NCI-H82 (cell line): ENCODE measurements around the gene CENPM.

Experiments used
- DNase-seq: peaks from one replicate; lab custom pipeline; 2025; lab: John Stamatoyannopoulos, UW

Gene CENPM, protein sequence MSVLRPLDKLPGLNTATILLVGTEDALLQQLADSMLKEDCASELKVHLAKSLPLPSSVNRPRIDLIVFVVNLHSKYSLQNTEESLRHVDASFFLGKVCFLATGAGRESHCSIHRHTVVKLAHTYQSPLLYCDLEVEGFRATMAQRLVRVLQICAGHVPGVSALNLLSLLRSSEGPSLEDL

GRCh38 chr22:41946629-41947423, at the start of gene CENPM:
CENPM (minus strand) TSS chr22:41947152; CDS start chr22:41947076, 76 bp downstream.
- peak; percentile 98 for DNase-seq

DNA sequence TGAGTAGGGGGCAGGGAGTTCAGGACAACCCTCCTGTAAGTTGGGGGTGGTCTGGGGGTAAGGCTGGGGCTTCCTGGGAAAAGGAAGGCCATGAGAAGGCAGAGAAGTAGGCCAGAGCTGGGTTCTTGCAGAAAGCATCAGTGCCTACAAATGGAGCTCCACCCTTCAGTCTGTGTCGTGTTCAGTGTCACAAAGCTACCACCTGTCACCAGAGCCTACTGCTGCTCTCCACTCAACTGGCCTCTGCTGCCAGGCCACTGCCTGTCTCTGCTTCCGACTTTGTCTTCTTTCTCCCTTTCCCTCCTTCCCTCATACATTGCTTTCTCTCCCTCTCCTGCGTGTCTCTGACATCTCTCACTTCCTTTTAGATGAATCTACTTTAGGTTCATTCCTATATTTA, 48.3 kb upstream of the CENPM start:
- DNase-seq = peak; percentile 4

- DNase-seq = no peak
Measured at GRCh38 chr22:41992496-41992895, 45.5 kb upstream of the CENPM start.

- DNase-seq = no peak
Measured at GRCh38 chr22:41991111-41991510, 44.2 kb upstream of the CENPM start.

DNA sequence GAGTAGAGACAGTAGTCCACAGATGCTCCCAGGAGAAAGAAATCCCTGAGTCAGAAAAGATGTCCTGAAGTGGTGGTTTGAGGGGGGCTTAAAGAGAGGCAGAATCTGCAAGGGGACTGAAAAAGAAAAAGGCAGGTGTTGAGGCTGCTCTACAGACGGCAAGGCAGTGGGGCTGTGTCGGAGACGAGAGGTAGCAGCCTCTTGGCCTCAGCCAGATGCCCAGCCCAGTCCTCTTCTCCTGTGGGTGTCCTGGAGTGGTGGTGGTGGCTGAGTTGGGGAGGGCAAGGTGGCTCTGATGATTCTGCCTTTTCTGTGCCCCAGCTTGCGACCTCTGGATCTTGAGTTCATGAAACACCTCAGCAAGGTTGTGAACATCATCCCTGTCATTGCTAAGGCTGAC, 42.3 kb upstream of the CENPM start:
- no peak for DNase-seq

- DNase-seq = no peak
Measured at GRCh38 chr22:41987276-41987675, 40.3 kb upstream of the CENPM start.

GRCh38 chr22:41983513-41984405, 36.8 kb upstream of the CENPM start:
- DNase-seq = no peak

GRCh38 chr22:41982865-41983264, 35.9 kb upstream of the CENPM start:
- DNase-seq = no peak

DNA sequence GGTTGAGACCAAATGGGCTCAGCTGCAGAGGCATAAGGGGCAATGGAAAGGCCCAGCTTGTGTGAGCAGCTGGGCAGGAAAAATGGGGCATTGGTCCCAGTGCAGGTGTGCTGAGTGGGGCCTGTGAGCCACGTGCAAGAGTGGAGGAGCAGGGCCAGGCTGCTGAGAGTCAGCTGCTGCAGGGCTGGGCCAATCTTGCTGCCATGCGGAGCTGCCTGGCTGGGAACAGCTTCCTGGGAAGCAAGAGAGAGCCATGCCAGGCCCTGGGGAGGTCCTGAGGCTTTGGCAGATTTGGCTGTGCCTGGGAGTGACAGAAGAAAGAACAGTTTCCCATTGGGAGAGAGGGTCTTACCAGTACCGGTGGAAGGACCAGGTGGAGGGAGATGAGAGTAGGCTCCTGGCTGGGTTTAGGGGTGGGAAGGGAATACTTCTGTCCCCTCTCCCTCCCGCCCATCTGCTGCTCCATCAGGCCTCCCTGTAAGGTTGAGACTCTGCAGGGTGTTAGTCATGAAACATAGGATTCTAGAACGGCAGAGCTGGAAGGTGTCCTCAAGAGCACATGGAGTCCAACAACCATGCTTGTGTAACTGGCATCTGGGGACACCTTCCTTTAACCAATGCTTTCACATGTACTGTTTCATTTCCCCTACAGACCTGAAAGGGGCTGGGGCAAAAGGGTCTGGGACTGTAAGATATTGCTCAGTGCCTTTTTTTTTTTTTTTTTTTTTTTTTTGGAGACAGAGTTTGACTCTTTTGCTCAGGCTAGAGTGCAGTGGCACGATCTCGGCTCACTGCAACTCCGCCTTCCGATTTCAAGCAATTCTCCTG, 32.7 kb upstream of the CENPM start:
- no peak for DNase-seq

DNA sequence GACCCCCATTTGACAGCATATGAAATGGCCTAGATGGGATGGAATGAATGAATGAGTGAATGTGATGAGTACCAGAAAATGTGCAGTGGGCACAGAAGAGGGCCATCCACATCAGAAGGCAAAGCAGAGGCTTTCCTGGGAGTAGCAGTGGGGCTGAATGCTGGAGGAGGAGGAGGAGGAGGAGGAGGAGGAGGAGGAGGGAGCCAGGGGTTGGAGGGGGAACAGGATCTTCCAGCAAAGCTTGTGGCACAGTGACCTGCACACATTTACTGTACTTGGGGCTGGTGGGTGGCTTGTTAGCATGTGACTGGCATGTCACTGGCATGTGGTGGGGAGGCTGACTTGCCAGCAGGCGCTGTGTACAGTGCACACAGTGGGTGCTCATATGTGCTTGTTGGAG, 31.8 kb upstream of the CENPM start:
- DNase-seq = no peak

- peak; percentile 24 for DNase-seq
Measured at GRCh38 chr22:41976961-41977566, 30.1 kb upstream of the CENPM start.

- peak; percentile 31 for DNase-seq
Measured at GRCh38 chr22:41976070-41976901, 29.3 kb upstream of the CENPM start.

GRCh38 chr22:41975299-41976069, 28.5 kb upstream of the CENPM start:
- no peak for DNase-seq

DNA sequence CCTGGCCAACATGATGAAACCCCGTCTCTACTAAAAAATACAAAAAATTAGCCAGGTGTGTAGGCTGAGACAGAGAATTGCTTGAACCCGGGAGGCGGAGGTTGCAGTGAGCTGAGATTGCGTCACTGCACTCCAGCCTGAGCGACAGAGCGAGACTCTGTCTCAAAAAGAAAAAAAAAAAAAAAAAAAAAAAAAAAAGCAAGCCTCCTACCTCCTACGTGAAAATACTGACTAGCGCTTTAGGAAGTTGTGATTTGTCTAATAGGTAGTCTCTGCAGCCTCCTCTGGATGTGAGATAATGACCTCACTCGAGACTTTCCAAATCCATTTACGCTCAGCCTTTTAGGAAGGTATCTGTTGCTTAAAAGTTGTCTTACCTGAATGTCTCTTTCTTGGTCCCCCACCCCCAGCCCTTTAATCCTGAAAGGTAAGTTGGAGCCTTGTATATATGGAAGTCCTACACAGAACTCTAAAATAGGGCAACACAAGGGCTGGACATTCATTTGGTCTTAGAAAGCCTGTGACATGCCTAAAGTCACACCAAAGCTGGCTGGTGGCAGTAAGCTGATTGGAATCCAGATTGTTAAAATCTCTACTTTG, 27.8 kb upstream of the CENPM start:
- no peak for DNase-seq

DNA sequence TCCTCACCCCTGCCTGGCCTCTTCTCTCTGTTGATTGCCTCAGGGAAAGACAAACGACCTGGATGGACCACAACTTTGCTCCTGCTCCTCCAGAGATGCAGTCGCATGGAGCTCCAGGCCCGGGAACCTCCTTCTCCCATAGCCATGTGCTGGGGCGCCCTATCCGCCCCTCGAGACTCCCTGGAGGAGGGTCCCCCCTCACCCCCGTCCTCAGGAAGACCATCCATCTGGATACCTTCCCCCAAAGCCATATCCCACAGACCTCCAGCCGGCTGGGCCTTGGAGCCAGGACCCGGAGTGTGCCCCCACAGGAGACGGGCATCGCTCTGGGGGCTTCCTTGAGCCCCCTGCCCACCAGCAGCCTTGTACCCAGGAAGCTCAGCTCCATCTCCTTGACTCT, 24.5 kb upstream of the CENPM start:
- DNase-seq = no peak

DNA sequence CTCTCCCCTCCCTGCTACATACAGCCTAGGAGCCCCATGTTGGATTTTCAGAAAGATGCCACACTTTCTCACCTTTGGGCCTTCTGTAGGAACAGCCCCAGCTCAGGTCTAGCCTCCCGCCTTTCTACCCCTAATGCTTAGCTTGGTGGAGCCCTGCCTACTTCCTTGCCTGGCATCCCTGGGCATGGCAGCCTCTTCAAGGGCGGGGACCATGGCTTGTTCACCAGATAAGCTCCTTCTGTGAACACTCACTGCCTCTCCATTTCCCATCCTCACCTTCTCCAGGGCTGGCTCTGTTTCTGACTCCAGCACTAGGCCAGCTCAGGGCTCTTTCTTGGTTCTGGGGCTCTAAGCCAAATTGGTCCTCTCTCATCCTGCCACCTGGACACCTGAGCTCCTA, 23.6 kb upstream of the CENPM start:
- no peak for DNase-seq

DNA sequence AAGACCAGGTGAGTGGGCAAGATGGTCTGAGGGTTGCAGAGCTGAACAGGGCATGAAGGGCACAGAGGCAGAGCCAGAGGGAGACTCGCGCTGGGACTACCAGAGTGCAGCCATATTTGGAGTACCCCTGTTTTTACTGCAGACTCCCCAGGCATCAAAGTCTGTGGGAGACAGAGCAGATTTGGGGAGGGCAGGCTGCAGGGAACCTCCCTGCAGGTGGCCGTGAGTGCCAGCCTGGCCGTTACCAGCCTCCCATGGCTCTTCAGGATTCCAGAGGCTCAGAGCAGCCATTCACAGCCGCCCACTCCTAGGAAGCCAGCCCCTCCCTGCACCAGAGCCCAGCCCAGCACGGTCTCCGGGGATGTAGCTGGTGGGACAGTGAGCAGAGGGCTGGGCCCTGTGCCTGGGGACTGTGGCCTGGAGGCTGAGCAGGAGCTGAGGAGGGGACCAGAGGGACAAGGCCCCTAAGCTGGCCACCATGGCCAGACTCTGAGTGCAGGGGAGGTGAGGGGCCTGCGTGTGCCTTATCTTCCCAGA, 22.2 kb upstream of the CENPM start, which contains the start of gene SEPTIN3:
SEPTIN3 (plus strand) TSS at position 334 of the 537 bp plus-strand sequence. CDS start 2,050 bp downstream, outside the sequence.
- no peak for DNase-seq

- DNase-seq = no peak
Measured at GRCh38 chr22:41968601-41969000, 21.6 kb upstream of the CENPM start.
